K562 (cell line): ENCODE measurements around the gene HMCN2. TPM values are rescaled to one million over a fixed set of nuclear protein-coding genes. Genes with fewer than 3 reads are reported as not detected.

Source experiments
- CHD2 ChIP-seq: IDR thresholded peaks from 2 replicates; pipeline ENCODE4 v1.6.1; 2011; ENCODE audit warnings: low read depth, low read length
- ESRRA ChIP-seq: fragments of 450-650 bp; IDR thresholded peaks from 2 replicates; pipeline ENCODE4 v1.6.1; 2014; ENCODE audit warnings: low read depth, mild to moderate bottlenecking, moderate library complexity, borderline replicate concordance
- FOXK2 ChIP-seq, 2 experiments: fragments of 450-650 bp; IDR thresholded peaks in 1 of 2; conservative IDR thresholded peaks in 1 of 2; 2 replicates each; pipeline ENCODE4 v1.6.1; 2016; ENCODE audit warnings: low read depth in 2 of 2, mild to moderate bottlenecking in 1 of 2
- SIRT6 ChIP-seq: IDR thresholded peaks from one replicate; pipeline ENCODE4 v1.6.1; 2012; ENCODE audit warnings: low read depth, mild to moderate bottlenecking, control low read depth, inconsistent platforms, low read length, moderate library complexity
- SRSF1 ChIP-seq: fragments of 200-400 bp; formaldehyde crosslinking; IDR thresholded peaks from 2 replicates; pipeline ENCODE4 v1.6.1; 2017; ENCODE audit warnings: mild to moderate bottlenecking, low read depth, low read length, moderate library complexity
- YY1 ChIP-seq, 3 experiments: IDR thresholded peaks; 2 replicates each; pipeline ENCODE4 v1.6.1; 2011; ENCODE audit warnings: low read length in 2 of 3, mild to moderate bottlenecking in 2 of 3, moderate library complexity in 2 of 3, borderline replicate concordance in 1 of 3, control low read depth in 1 of 3, low read depth in 1 of 3; ENCODE audit not compliant: insufficient read depth in 3 of 3, insufficient replicate concordance in 2 of 3, control insufficient read depth in 1 of 3, insufficient read length in 1 of 3; ENCODE audit errors: extremely low read depth in 1 of 3
- ZNF174 ChIP-seq: fragments of 250-450 bp; sonication (Bioruptor Pico); IDR thresholded peaks from 2 replicates; pipeline ENCODE4 v1.4.0; 2020; ENCODE audit warnings: mild to moderate bottlenecking
- ZNF583 ChIP-seq: fragments of 250-450 bp; sonication (Bioruptor Pico); IDR thresholded peaks from 2 replicates; pipeline ENCODE4 v1.4.0; 2020
- polyA plus RNA-seq, 8 experiments: library from polyadenylated mRNA; depleted of rRNA in 4 of 8; stranded (reverse) in 5 of 8; unstranded in 3 of 8; fragments of >200 nt; fragmentation: Nextera tagmentation in 2 of 8; fragmentation: Illumina TruSeq in 1 of 8; extraction: Ambion mirVana in 2 of 8; extraction: Trizol in 1 of 8; gene quantifications; 2 replicates each; pipeline versions ENCODE4 v1.2.1 to v1.2.3, GENCODE V29; 2011 to 2014; ENCODE audit warnings: inconsistent platforms in 1 of 8, missing spikeins in 1 of 8
- total RNA-seq, 7 experiments: library from RNA; depleted of rRNA in 6 of 7; stranded (reverse); fragments of >200 nt in 6 of 7; fragmentation: Illumina TruSeq in 2 of 7; extraction: Trizol in 2 of 7; gene quantifications; 2 replicates each; pipeline versions ENCODE4 v1.2.1 to v1.2.3, GENCODE V29; 2011 to 2021; ENCODE audit warnings: low replicate concordance in 1 of 7
- TF ChIP-seq, protein P1 (sequence below): fragments of 450-650 bp; IDR thresholded peaks from 2 replicates; pipeline ENCODE4 v1.6.1; 2016; ENCODE audit warnings: mild to moderate bottlenecking

HMCN2 gene
- total and polyA plus RNA-seq, 9 of the 15 experiments (the other 6 are each of a cell fraction or from before 2014, with no cell fraction given): 0.01 TPM; not detected in 8

GRCh38 chr9:130327070-130327780, 61.7 kb downstream of the HMCN2 start (continued):
- TF ChIP-seq ESRRA: peak; percentile 91
- TF ChIP-seq ZNF583 (CRISPR knock-in tag): no peak
- TF ChIP-seq FOXK2 (conservative IDR thresholded peaks at IDR 0.05 in 1 of 2, IDR thresholded peaks at IDR 0.05 in 1 of 2; ENCODE audit: low read depth in 2 of 2): no peak
- TF ChIP-seq, protein P1, sequence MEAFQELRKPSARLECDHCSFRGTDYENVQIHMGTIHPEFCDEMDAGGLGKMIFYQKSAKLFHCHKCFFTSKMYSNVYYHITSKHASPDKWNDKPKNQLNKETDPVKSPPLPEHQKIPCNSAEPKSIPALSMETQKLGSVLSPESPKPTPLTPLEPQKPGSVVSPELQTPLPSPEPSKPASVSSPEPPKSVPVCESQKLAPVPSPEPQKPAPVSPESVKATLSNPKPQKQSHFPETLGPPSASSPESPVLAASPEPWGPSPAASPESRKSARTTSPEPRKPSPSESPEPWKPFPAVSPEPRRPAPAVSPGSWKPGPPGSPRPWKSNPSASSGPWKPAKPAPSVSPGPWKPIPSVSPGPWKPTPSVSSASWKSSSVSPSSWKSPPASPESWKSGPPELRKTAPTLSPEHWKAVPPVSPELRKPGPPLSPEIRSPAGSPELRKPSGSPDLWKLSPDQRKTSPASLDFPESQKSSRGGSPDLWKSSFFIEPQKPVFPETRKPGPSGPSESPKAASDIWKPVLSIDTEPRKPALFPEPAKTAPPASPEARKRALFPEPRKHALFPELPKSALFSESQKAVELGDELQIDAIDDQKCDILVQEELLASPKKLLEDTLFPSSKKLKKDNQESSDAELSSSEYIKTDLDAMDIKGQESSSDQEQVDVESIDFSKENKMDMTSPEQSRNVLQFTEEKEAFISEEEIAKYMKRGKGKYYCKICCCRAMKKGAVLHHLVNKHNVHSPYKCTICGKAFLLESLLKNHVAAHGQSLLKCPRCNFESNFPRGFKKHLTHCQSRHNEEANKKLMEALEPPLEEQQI: no peak
- TF ChIP-seq YY1 (IDR thresholded peaks at IDR 0.05; ENCODE audit: borderline replicate concordance in 1 of 3, control insufficient read depth in 1 of 3, extremely low read depth in 1 of 3, insufficient read depth in 3 of 3, insufficient read length in 1 of 3, insufficient replicate concordance in 2 of 3, low read depth in 1 of 3, low read length in 2 of 3): peak in 1 of 3 experiments; percentile 69
- no peak for TF ChIP-seq ZNF174 (CRISPR knock-in tag)
- no peak for TF ChIP-seq CHD2
- TF ChIP-seq SIRT6: no peak
- no peak for TF ChIP-seq SRSF1
